DMS 273 treated with DMSO at 0.1 percent for 48 hours (cell line): ENCODE results near the gene ACOT13.
"Not testable (repeated sequence)": the region's sequence is repeated elsewhere in the genome, so short reads cannot be mapped to it uniquely, and the experiment has no call there.

Source experiments
- DNase-seq: peaks from one replicate; lab custom pipeline; 2025; lab: John Stamatoyannopoulos, UW

ACOT13 gene

GRCh38 chr6:24731456-24732134, 64.7 kb downstream of the ACOT13 start:
- DNase-seq: not testable (repeated sequence)

GRCh38 chr6:24734166-24734565, 67.3 kb downstream of the ACOT13 start:
- DNase-seq: no peak

GRCh38 chr6:24734710-24735109, 67.8 kb downstream of the ACOT13 start:
- not testable (repeated sequence) for DNase-seq

GRCh38 chr6:24738741-24739140, 71.9 kb downstream of the ACOT13 start:
- no peak for DNase-seq

GRCh38 chr6:24740861-24741260, 74.0 kb downstream of the ACOT13 start:
- no peak for DNase-seq

- no peak for DNase-seq
Observed at GRCh38 chr6:24742216-24742738, 75.4 kb downstream of the ACOT13 start.

GRCh38 chr6:24743265-24743943, 76.5 kb downstream of the ACOT13 start:
- peak; percentile 36 for DNase-seq

- DNase-seq: no peak
Observed at GRCh38 chr6:24743944-24744335, 77.1 kb downstream of the ACOT13 start.

- no peak for DNase-seq
Observed at GRCh38 chr6:24744911-24745310, 78.0 kb downstream of the ACOT13 start.

- DNase-seq: no peak
Observed at GRCh38 chr6:24749297-24749696, 82.4 kb downstream of the ACOT13 start.

GRCh38 chr6:24750878-24751277, 84.0 kb downstream of the ACOT13 start:
- not testable (repeated sequence) for DNase-seq

- DNase-seq: no peak
Observed at GRCh38 chr6:24752503-24752902, 85.6 kb downstream of the ACOT13 start.

- no peak for DNase-seq
Observed at GRCh38 chr6:24752917-24753492, 86.1 kb downstream of the ACOT13 start.

- no peak for DNase-seq
Observed at GRCh38 chr6:24753545-24753944, 86.7 kb downstream of the ACOT13 start.

- DNase-seq: not testable (repeated sequence)
Observed at GRCh38 chr6:24754378-24754777, 87.5 kb downstream of the ACOT13 start.
